Measurements from ENCODE around the gene RHBDD1.

The RHBDD1 gene

DNA sequence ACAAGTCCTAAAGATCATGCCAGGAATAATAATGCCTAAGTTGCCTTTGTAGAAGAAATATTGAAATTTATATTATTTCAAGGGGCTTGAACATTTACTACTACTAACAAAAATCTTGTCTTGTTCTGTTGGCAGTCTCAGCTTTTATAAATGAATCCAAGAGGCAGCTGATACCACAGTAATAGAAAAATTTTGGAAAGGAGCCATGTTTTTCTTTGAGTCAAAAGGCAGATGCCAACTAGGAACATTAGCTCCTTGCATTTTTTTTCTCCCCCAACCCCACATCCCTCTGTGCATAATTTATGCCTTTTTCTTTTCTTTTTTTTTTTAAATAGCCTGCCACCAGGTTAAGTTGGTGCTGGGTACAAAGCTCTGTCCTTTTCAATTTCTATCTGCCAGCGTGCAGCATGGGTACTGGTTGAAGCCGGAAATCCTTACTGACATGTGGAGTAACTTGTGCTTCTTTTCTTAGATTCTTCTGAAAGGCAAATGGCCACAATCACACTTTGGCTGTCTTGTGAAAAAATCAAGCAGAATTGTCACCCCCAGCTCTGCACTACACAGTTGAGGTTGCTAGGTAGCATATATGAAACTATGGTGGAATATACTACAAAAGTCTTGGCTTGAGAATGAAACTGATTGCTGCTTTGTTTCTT lies 98.8 kb downstream of the RHBDD1 start:
- TF ChIP-seq, protein P1, sequence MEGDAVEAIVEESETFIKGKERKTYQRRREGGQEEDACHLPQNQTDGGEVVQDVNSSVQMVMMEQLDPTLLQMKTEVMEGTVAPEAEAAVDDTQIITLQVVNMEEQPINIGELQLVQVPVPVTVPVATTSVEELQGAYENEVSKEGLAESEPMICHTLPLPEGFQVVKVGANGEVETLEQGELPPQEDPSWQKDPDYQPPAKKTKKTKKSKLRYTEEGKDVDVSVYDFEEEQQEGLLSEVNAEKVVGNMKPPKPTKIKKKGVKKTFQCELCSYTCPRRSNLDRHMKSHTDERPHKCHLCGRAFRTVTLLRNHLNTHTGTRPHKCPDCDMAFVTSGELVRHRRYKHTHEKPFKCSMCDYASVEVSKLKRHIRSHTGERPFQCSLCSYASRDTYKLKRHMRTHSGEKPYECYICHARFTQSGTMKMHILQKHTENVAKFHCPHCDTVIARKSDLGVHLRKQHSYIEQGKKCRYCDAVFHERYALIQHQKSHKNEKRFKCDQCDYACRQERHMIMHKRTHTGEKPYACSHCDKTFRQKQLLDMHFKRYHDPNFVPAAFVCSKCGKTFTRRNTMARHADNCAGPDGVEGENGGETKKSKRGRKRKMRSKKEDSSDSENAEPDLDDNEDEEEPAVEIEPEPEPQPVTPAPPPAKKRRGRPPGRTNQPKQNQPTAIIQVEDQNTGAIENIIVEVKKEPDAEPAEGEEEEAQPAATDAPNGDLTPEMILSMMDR (IDR thresholded peaks at IDR 0.05; ENCODE audit: control insufficient read depth, extremely low read depth, insufficient read depth), result no peak
- H3K4me3 ChIP-seq (ENCODE audit: low read depth, low read length), result no peak overlapping the region
- no peak for DNase-seq (ENCODE audit: low read depth)

DNA sequence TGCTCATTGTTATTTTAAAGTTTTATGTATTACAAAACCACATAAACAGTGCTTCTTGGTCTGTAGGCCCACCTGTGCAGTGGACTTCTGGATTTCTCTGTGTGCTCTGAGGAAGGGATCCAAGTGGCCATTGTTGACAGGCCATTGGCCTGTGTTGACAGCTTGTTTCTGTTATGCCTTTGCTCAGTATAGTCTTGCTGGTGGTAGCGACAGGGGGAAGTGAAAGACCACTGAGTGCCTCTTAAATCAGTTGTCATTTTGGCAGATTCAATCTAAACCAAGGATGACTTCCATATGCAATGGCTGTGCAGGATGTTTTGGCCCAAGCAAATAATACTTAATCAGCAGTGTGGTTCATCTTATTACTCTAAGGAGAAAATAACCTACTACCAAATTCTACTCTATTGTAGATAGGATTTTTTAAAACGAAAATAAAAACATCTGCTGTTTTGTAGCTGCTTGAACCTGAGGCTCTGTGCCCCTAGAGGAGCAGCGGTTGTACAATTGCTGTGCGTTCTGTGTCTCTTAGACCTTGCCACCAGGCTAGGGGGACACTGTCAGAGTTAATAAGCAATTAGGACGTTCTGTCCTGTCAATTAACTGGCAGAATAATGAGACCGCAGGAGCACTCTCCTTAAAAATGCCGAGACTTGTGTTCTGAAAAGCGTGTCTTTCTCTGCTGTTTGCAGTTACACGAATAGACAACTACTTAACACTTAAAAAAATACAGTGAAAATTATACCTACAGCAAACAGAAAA lies 108.2 kb downstream of the RHBDD1 start:
- TF ChIP-seq, protein P1 (IDR thresholded peaks at IDR 0.05; ENCODE audit: control insufficient read depth, extremely low read depth, insufficient read depth), result no peak
- DNase-seq (ENCODE audit: low read depth), result no peak
- no peak overlapping the region for H3K4me3 ChIP-seq (ENCODE audit: low read depth, low read length)

DNA sequence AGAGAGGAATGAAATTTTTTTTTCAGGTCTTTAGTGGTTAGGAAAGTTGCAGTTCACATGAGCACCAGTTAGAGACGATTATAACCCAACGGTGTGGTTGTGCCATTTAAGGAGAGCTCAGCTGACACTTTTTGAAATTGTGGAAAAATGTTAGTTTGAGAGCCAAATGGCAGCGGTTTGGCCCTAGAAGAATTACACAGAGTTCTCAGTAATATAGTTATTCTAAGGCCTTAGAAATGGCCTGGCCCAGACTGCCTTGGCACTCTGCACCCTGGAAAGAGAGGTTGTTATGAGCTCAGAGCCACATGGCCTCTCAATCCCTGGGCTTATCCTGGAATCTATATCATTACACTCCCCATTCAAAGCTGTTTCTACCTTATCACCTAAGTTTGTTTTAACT lies 117.4 kb downstream of the RHBDD1 start:
- TF ChIP-seq, protein P1 (IDR thresholded peaks at IDR 0.05; ENCODE audit: control insufficient read depth, extremely low read depth, insufficient read depth), result no peak
- no peak for DNase-seq (ENCODE audit: low read depth)
- no peak overlapping the region for H3K4me3 ChIP-seq (ENCODE audit: low read depth, low read length)

DNA sequence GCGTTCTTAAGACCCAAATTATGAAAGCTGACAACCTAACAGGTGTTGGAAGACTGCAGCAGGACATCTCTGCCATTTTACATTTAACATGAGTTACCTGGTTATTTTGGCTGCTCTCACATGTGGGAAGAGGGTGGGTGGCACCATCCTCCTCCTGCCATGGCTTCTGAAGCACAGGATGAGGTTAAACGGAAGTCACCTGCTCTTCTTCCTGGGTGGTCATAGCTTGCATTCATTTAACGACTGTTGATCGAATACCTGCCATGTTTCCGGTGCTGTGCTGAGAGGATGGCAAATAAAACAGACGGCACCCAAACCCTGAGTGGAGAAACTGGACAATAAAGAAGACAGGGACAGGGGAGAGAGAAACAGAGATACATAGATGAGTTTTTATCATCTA lies 118.0 kb downstream of the RHBDD1 start:
- DNase-seq (ENCODE audit: low read depth), result no peak
- TF ChIP-seq, protein P1 (IDR thresholded peaks at IDR 0.05; ENCODE audit: control insufficient read depth, extremely low read depth, insufficient read depth), result no peak
- no peak overlapping the region for H3K4me3 ChIP-seq (ENCODE audit: low read depth, low read length)

DNA sequence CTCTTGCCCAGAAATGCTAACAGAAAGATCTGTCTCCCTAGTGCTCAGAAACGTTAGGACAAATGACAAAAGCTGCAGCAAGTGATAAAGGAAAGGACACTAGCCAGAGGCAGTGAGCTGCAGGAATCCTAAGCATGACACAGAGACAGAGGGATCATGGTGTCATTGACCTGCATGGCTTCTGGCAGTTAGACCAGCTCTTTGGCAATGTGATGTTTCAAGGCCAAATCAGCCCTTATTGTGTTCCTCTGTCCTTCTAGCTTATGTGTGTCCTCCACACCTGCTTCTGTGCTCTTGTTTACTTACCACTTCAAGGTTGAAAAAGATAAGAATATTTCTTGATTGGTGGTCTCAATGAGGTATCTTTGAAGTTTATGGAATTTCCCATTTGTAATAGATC lies 120.8 kb downstream of the RHBDD1 start:
- TF ChIP-seq, protein P1 (IDR thresholded peaks at IDR 0.05; ENCODE audit: control insufficient read depth, extremely low read depth, insufficient read depth), result no peak
- H3K4me3 ChIP-seq (ENCODE audit: low read depth, low read length), result no peak overlapping the region
- no peak for DNase-seq (ENCODE audit: low read depth)

DNA sequence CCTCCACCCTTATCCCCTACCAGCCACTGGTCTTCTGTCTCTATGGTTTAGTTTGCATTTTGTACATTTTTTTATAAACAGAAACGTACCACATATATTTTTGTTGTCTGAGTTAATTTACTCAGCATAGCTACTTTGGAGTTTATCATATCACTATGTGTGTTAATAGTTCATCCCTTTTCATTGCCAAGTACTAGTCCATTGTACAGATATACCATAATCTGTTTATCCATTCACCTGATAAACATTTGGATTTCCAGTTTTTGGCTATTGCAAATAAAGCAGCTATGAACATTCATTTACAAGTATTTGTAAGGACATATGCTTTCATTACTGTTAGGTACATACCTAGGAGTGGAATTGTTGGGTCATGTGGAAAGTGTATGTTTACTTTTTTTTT lies 123.6 kb downstream of the RHBDD1 start:
- H3K4me3 ChIP-seq (ENCODE audit: low read depth, low read length), result no peak overlapping the region
- TF ChIP-seq, protein P1 (IDR thresholded peaks at IDR 0.05; ENCODE audit: control insufficient read depth, extremely low read depth, insufficient read depth), result no peak
- DNase-seq (ENCODE audit: low read depth), result no peak

All from LNCaP clone FGC (cell line).